Measurements from ENCODE around the gene YIF1B.
"Not testable (repeated sequence)": the region's sequence is repeated elsewhere in the genome, so short reads cannot be mapped to it uniquely, and the experiment has no call there.

Gene YIF1B, protein sequence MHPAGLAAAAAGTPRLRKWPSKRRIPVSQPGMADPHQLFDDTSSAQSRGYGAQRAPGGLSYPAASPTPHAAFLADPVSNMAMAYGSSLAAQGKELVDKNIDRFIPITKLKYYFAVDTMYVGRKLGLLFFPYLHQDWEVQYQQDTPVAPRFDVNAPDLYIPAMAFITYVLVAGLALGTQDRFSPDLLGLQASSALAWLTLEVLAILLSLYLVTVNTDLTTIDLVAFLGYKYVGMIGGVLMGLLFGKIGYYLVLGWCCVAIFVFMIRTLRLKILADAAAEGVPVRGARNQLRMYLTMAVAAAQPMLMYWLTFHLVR

DNA sequence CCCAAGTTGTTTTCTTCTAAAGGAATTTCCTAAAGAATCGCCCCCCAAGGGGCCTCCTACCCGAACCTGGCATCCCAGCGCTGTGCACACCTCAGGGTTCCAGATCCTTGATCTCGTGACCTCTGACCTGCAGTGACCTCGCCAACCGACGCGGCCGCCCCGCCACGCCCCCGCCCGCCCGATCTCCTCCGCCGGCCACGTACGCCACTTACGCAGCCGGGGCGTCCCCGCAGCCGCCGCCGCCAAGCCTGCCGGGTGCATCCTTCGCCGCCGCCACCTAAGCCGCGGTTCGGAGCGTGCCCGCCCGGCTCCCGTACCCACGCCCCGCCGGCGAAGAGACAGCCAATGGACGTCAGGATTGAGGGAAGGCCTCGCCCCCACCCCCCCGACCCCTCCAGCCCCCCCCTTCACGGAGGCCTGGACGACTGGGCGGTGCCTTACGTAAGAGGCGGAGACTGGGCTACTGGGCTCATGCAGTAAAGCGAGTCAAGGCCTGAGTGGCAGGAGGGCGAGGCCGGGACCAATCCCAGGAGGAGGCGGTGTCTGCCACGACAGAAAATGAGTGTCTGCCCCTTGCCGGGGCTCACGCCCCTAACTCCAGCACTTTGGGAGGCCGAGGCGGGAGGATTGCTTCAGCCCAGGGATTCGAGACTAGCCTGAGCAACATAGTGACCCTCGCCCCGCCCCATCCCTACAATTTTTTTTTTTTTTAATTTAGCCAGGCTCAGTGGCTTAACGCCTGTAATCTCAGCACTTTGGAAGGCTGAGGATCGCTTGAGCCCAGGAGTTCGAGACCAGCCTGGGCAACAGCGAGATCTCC is at the start of gene YIF1B:
Gene YIF1B (minus strand): TSS at position 291 of the 820 bp plus-strand sequence. CDS start 30 bp downstream, at position 261.
- DNase-seq: peak; percentile 97

DNA sequence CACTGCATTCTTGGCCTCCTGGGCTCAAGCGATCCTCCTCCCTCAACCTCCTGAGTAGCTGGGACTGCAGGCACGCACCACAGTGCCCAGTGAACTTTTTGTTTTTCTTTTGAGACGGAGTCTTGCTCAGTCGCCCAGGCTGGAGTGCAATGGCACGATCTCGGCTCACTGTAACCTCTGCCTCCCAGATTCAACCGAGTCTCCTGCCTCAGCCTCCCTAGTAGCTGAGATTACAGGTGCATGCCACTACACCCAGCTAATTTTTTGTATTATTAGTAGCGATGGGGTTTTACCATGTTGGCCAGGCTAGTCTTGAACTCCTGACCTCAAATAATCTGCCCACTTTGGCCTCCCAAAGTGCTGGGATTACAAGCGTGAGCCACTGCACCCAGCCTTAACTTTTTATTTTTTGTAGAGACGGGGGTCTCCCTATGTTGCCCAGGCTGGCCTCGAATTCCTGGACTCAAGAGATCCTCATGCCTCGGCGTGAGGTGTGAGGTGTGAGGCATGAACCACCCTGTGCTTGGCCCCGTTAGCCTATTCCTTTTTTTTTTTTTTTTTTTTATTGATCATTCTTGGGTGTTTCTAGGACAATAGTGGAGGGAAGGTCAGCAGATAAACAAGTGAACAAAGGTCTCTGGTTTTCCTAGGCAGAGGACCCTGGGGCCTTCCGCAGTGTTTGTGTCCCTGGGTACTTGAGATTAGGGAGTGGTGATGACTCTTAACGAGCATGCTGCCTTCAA is 47.4 kb upstream of the YIF1B start:
- not testable (repeated sequence) for DNase-seq

DNA sequence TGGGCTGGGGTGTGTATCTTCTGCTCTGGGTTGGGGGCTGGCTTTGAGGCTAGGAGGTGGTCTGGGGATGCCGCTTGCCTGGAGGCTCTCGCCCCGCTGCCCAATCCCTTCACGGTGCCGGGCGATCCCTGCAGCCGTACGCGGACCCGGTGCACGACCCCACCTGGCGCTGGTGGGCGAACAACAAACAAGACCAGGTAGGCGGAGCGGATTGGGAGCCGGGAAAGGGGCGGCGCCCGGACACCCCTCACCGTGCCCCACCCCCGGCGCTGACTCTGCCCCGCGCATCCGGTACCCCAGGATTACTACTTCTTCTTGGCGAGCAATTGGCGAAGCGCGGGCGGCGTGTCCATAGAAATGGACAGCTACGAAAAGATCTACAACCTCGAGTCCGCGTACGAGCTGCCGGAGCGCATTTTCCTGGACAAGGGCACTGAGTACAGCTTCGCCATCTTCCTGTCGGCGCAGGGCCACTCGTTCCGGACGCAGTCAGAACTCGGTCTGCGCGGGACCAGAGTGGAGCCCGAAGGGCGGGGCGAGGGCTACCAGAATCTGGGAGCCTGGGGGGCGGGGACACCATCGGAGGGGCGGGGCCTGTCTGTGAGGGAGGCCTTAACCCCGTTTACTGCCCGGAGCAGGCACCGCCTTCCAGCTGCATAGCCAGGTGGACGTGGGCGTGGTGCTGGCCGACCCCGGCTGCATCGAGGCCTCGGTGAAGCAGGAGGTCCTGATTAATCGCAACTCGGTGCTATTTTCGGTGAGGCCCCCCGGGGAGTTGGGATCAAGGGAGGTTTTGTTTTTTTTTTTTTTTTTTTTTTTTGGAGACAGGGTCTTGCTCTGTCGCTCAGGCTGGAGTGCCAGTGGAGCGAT is 46.6 kb upstream of the YIF1B start:
- peak; percentile 52 for DNase-seq

DNA sequence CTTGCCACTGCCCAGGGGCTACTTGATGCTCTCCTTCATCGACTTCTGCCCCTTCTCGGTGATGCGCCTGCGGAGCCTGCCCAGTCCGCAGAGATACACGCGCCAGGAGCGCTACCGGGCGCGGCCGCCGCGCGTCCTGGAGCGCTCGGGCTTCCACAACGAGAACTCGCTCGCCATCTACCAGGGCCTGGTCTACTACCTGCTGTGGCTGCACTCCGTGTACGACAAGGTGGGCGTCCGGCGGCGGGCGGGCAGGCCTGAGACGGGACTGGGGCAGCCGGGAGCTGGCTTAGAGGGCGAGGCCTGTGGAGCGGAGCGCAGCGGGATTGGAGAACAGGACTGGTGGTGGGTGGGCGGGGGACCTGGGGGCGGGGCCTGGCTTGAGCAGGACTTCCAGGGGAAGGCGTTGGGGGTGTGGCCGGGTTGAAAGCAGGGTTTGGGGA is 45.9 kb upstream of the YIF1B start:
- peak; percentile 80 for DNase-seq

DNA sequence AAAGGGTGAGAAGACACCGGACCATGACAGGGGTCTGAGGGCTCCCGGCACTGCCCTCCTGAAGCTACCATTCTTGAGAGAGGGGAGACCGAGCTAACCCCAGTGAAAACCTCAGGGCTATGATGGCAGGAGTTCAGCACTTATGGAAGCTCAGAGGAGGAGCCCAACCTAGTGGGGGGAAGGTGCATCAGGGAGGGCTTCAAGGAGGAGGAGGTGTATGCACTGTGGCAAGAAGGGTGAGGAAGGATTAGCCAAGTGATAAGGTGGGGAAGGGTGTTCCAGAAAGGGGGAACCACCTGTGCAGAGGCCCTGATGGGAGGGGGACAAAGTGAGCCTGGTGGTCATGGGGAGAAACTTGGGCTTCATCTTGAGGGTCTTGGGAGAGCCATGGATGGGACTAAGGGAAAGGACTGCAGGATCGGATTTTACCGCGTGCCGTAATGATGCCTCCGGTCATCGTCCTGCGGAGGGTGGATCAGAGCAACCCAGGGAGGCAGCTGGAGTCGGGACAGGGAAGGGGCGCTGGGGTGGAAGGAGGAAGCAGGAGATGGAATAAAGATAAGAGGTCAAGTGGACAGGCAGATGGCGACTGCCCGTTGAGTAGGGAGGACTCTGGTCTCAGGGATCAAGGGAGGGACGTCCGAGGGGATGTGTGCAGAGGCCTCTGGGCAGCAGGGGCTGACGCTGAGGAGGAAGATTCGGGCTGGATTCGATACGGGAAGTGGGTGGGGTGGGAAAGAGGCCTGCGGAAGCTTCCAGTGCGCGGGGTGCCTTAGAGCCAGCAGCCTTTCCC is 45.3 kb upstream of the YIF1B start:
- no peak for DNase-seq

DNA sequence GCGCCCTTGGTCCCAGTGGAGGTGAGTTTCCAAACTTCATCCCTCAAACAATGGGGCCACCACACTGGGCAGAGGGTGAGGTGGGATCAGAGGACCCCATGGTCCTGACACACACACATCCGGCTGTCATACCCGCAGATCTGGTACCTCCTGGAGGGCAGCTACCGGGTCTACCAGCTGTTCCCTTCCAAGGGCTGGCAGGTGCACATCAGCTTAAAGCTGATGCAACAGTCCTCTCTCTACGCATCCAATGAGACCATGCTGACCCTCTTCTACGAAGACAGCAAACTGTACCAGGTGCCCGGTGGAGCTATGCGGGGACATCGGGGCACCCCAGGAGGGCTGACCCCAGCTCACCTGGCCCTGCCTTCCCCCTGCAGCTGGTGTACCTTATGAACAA is 44.6 kb upstream of the YIF1B start:
- DNase-seq: no peak

DNA sequence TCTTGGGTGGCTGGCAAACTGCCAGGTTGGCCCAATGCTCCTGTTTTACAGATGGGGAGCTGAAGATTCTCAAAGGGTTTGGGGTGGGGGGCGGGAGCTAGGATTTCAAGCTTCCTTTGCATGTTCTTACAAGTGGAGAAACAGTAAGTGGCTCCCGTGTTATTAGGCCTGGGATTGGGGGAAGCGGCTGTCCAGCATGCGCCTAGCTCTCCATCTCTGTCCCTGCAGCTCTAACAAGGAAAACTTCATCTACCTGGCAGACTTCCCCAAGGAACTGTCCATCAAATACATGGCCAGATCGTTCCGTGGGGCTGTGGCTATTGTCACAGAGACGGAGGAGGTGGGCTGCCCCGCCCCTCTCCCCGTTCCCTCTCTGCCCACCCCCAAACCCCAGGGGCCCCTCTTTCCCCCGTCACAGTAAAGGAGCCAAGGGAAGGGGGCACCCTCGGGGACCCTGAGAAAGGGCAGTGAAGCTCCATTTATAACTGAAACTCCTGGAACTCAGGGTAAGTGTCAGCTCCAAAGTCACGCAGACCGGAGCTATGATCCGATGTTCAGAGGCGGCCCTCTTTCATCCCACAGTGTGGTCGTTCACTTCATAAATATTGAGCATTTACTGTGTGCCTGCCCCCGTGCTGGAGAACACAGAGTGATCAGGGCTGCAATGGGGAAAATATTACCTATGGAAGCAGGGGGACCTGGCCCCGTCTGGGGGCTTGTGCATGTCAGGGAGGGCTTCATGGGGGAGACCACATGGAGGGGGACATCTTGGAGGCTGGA is 43.7 kb upstream of the YIF1B start:
- DNase-seq: no peak

DNA sequence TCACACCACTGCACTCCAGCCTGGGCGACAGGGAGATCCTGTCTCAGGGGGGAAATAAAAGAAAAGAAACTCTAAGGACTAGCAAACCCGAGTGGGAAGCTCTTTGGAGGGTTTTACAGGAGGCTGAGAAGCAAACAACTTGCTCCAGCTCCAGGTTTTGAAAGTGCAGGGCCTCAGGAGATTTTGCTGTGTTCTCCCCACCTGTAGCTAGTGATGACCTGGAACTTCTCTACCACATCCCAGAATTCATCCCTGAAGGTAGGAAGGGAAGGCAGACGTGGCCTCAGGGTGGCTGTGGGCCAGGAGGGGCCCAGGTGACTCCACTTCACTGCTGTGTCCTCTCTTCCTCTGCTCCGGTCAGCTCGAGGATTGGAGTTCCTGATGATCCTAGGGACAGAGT is 42.3 kb upstream of the YIF1B start:
- no peak for DNase-seq

DNA sequence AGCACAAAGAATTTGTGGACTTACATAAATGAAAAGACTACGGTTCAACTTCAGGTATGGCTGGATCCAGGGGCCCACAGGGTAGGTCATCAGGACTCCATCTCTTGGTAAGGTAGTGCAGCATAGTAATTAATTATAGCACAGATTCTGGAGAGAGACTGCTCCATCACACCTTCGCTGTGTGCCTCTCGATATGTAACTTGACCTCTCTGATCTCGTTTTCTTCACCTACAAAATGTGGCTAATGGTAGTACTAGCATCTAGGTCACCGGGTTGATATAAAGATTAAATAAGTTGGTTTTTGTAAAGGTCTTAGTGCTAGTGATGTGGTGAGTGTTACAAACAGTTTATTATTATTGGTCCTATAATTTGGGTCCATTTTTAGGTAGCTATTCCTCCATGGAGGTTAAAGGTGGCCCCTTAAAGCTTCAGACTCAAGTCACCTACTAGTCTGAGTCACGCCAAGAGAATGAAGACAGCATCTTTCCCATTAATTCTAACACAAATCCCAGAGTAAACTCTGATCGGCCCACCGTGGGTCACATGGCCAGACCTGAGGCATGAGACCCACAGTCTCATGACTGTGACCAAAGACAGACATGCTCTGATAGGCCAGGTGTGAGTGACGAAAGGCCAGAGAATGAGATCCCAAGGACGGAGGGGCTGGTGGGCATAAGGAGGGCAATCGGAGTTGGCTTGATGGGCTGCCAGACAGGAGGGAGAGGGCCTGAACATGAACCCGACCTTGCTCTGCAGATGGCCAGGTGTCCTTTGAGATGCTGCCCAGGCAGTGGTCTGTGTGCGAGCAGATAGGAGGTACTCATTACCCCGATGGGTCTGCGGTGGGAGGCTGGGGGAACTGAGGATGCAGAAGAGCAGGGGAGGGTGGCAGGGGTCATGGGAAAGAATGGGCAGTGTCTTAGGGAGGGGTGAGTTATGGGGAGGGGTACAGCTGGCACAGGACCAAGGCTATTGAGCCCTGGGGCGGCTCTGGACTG is 40.3 kb upstream of the YIF1B start:
- DNase-seq: no peak

DNA sequence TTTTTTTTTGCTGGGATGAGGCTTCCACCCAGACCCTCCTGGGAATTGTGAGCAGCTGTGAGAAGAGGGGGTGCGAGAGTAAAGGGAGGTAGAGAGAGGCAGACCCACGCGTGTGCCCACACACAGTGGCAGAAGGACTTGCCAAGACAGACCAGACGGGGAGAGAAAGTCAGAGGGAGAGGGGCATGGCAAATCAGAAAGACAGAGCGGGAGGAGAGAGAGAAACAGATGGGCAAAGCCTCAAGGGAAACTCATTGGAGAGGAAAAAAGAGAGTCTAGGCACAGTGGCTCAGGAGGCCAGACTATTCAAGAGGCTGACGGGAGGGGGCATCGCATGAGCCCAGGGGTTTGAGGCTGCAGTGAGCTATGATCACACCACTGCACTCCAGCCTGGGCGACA is 36.9 kb upstream of the YIF1B start:
- peak; percentile 93 for DNase-seq

DNA sequence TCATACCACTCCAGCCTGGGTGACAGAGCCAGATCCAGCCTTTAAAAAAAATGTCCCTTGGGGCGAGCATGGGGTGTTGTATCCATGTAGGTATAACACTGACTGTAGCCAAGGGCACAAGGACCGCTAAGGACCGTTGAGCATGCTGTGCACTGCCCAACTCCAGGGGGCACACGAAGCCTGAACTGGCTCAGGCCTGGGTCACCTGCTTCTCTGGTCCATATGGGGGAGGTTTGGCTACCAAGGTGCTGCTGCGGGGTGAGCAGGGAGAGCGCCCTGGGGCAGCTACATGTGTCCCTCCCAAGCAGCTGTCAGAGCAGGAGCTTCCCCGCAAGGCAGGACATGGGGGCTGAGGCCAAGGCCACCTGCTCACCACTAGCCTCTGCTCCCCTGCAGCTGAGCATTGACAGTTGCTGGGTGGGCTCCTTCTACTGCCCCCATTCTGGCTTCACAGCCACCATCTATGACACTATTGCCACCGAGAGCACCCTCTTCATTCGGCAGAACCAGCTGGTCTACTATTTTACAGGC is 36.2 kb upstream of the YIF1B start:
- DNase-seq: no peak

DNA sequence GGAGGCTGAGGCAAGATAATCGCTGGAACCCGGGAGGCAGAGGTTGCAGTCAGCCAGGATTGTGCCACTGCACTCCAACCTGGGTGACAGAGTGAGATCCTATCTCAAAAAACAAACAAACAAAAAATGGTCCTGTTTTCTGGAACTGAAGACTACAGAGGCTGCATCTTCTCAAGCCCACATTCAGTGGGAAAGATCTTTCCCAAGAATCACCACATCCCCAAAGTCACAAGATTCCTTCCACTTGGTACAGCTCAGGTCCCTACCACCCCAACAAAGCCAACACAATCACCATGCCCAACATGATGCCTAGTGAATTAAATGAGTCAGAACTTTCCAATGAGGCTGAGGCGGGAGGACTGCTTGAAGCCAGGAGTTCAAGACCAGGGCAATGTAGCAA is 35.1 kb upstream of the YIF1B start:
- DNase-seq: no peak

DNA sequence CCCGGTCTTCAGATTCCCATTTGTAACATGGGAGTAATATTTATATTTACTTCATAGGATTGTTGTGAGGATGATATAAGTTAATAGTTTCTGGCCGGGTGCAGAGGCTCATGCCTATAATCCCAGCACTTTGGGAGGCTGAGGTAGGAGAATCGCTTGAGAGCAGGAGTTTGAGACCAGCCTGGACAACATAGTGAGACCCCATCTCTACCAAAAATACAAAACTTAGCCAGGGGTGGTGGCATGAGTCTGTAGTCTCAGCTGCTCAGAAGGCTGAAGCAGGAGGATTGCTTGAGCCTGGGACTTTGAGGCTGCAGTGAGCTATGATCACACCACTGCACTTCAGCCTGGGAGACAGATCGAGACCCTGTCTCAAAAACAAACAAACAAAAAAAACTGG is 31.1 kb upstream of the YIF1B start:
- no peak for DNase-seq

DNA sequence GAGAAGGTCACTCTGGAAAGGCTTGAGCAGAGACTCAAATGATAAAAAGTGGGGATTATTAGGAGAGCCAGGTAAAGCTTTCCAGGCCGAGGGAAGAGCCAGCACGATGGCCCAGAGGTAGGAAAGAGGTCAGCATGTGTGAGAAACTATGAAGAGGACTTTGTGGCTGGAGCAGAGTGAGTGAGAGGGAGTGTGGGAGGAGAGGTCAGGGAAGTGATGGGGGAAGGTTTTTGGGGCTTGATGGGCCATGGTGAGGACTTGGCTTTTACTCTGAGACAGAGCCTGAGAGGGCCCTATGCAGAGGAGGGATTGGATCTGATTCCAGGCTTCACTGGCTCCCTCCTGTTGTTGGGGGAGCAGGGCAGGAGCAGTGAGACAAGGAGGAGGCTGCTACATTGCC is 25.2 kb upstream of the YIF1B start:
- no peak for DNase-seq

DNA sequence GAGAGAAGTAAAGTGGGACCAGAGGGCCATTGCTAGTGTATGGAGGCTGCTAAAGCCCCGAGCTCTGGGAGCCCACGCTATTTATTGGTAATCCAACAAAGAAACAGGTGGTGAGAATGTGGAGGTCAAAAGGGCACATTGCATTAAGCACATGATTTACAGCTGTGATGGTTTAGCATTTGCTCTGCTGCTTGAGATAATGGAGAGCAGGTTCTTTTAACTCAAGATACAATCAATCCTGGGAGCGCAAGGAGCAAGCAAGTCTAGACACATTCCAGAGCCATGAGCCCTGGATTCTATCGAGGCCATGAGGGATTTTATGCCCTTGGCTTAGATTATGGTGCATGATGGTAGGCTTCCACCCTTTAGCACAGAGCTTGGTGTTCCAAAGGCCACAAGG is 23.3 kb upstream of the YIF1B start:
- not testable (repeated sequence) for DNase-seq

DNA sequence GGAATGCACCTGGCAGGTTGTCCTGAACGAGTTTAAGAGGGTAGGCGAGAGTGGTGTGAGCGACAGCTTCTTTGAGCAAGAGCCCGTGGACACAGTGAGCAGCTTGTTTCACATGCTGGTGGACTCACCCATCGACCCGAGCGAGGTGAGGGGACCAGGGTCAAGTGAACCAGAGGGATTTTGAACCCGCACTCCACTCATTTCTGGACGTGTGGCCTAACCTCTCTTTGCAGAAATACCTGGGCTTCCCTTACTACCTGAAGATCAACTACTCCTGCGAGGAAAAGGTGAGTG is 21.6 kb upstream of the YIF1B start:
- no peak for DNase-seq

DNA sequence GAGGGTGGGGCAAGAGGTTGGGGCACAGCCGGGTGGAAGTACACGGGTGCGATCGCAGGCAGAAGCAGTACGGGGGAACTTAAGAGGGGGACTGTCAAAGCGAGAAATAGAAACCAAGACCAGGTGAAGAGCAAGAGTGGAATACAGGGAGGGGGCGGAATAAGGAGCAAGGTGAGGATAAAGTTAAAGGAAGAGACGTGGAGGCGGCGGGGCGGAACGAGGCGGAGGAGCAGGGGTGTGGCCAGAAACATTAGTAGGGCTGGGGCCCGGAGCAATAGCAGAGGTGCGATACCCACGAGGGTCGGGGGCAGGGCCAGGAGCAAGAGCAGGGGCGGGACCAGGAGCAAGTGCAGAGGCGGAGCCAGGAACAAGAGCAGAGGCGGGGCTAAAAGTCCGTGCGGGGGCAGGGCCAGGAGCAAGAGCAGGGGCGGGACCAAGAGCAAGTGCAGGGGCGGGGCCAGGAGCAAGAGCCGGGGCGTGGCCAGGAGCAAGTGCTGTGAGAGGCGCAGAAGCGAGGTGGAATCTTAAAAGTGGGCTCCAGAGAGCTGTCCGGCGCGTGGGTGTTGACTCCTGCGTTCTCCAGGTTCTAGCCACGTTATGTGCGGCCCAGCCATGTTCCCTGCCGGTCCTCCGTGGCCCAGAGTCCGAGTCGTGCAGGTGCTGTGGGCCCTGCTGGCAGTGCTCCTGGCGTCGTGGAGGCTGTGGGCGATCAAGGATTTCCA is 21.1 kb upstream of the YIF1B start:
- peak; percentile 72 for DNase-seq

DNA sequence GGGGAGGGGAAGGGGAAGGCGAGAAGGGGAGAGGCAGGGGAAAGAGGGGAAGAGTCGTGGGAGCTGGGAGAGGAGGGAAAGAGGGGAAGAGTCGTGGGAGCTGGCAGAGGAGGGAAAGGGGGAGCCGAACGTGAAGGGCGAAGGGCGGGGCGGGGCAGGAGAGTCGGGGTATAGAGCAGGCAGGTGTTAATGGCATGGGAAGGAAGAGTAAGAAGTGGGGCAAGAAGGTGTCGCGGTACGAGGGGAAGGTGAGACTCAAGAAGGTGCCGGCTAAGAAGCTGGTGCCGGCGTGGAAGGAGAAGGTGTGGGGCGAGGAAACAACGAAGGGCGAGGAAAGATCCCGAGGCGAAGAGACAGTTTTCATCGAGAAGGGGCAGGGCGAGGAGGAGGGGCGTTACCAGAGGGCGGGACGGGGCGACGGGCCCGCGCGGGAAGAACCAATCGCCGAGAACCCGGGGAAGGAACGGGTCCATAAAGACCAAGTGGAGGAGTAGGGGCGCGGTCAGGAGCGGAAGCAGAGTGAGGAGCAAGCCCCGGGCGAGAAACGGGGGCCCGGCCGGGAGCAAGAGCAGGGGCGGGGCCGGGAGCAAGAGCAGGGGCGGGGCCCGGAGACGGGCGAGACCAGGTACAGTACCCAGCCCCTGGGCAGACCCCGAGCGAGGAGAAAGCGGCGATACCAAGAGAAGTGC is 20.3 kb upstream of the YIF1B start:
- peak; percentile 96 for DNase-seq

Measured in NCI-H1694 treated with DMSO at 0.1 percent for 48 hours (cell line).